Testis (tissue), 3 donors: ENCODE results near the gene CPM. TPM values are rescaled to one million over a fixed set of nuclear protein-coding genes. Genes with fewer than 3 reads are reported as not detected.
"Not testable (repeated sequence)": the region's sequence is repeated elsewhere in the genome, so short reads cannot be mapped to it uniquely, and the experiment has no call there.

ENCODE experiments used
- DNase-seq: peaks from one replicate; pipeline ENCODE4 v3.0.0-alpha.2; 2019
- H3K27ac ChIP-seq, 2 donors: fragments of 200-600 bp; sonication (generic); one replicate each; pipeline ENCODE4 v1.5.1; 2019
- H3K27me3 ChIP-seq: fragments of 200-600 bp; sonication (generic); one replicate; pipeline ENCODE4 v1.5.1; 2019
- H3K36me3 ChIP-seq: fragments of 200-600 bp; sonication (generic); one replicate; pipeline ENCODE4 v1.5.1; 2017; ENCODE audit warnings: low read depth; ENCODE audit errors: missing control alignments
- H3K4me1 ChIP-seq: fragments of 200-600 bp; sonication (generic); one replicate; pipeline ENCODE4 v1.5.1; 2019
- H3K4me3 ChIP-seq, 2 donors: fragments of 200-600 bp; sonication (generic); one replicate each; pipeline ENCODE4 v1.5.1; 2017 to 2019
- H3K9me3 ChIP-seq: fragments of 200-600 bp; sonication (generic); one replicate; pipeline ENCODE4 v1.5.1; 2017
- POLR2A ChIP-seq: fragments of 450-650 bp; IDR thresholded peaks from one replicate; pipeline ENCODE4 v1.6.1; 2017; ENCODE audit warnings: antibody characterized with exemption, mild to moderate bottlenecking, moderate library complexity
- WGBS, 2 donors: methylation state at CpG; one replicate each; pipeline ENCODE4 v1.1.5; 2018; 5-methylcytosine and 5-hydroxymethylcytosine counted together
- intact Hi-C: fragments of 100-400 bp; cut with DNase I; formaldehyde crosslinking; loops from one replicate; pipeline ENCODE4 v1.15.1; 2023; ENCODE audit warnings: low total_unique reads
- polyA plus RNA-seq: library from polyadenylated mRNA; stranded (reverse); fragments of 350-450 nt; fragmentation: Illumina TruSeq; extraction: RNeasy Lipid Tissue Mini Kit (QIAGEN cat#74804); gene quantifications from one replicate; pipeline ENCODE4 v1.2.3, GENCODE V29; 2014; ENCODE audit warnings: low read depth, low replicate concordance; ENCODE audit not compliant: insufficient read depth
- total RNA-seq, 2 donors: library from RNA; depleted of rRNA; stranded (reverse); fragments of >200 nt; gene quantifications; one replicate each; pipeline ENCODE4 v1.2.3, GENCODE V29; 2016
- TF ChIP-seq, protein P1 (sequence below), 3 experiments: fragments of 450-650 bp in 2 of 3; fragments of 200-600 bp in 1 of 3; sonication (generic) in 1 of 3; IDR thresholded peaks; one replicate each; pipeline ENCODE4 v1.5.1; 2016 to 2019; ENCODE audit warnings: antibody characterized with exemption in 3 of 3, mild to moderate bottlenecking in 2 of 3, moderate library complexity in 1 of 3

CPM gene
- total and polyA plus RNA-seq, 3 donors from 2014 or later: 9.3 to 38.0 (median 22.5) TPM

- Histone ChIP-seq H3K27ac (peak overlapping the region; percentile 96 to 100), H3K9me3 (no peaks in the 10 kb centered on the region), H3K4me1 (peaks cover 4% of the 10 kb centered on the region), H3K27me3 (no peaks in the 10 kb centered on the region), H3K4me3 (peak overlapping the region in 1 of 2 donors; percentile 87), H3K36me3 (no peaks in the 10 kb centered on the region)
- WGBS, 2 donors: 76 to 77% methylated on average over 18 of the region's 18 CpGs
- TF ChIP-seq, protein P1, sequence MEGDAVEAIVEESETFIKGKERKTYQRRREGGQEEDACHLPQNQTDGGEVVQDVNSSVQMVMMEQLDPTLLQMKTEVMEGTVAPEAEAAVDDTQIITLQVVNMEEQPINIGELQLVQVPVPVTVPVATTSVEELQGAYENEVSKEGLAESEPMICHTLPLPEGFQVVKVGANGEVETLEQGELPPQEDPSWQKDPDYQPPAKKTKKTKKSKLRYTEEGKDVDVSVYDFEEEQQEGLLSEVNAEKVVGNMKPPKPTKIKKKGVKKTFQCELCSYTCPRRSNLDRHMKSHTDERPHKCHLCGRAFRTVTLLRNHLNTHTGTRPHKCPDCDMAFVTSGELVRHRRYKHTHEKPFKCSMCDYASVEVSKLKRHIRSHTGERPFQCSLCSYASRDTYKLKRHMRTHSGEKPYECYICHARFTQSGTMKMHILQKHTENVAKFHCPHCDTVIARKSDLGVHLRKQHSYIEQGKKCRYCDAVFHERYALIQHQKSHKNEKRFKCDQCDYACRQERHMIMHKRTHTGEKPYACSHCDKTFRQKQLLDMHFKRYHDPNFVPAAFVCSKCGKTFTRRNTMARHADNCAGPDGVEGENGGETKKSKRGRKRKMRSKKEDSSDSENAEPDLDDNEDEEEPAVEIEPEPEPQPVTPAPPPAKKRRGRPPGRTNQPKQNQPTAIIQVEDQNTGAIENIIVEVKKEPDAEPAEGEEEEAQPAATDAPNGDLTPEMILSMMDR (IDR thresholded peaks at IDR 0.05): no peak
- TF ChIP-seq POLR2A: no peak
- intact Hi-C loops: no loop called here
- DNase-seq: no peak
Measured at GRCh38 chr12:68806488-68807237, 126.3 kb downstream of the CPM start.

DNA sequence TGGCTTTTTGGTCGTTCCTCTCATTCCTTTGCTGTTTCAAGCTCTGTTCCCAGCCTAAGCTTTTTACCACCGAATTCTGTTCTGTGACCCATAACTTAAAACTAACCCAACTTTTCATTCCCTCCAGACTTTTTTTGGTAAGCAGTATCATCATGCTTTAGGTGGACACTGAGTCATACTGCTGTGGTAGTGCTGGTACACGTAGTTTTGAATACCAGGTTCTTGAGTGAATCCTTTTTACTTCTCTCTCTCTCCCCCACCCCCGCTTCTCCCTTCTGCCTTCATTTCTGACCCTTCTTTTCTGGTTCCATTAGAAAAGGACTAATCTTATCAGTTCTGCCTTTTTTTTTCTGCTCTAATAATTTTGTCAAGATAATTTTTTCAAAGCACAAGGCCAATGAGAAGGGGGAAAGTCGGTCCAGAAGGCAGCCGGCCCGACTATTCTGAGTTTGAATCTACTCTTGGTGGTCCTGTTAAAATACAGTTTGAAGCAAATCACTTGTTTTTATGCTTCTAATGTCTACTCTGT, 127.3 kb downstream of the CPM start:
- Histone ChIP-seq H3K27ac (no peak overlapping the region), H3K4me1 (peaks cover 2% of the 10 kb centered on the region), H3K9me3 (no peaks in the 10 kb centered on the region), H3K4me3 (no peak overlapping the region), H3K27me3 (no peaks in the 10 kb centered on the region), H3K36me3 (no peaks in the 10 kb centered on the region)
- WGBS, 2 donors: 77 to 85% methylated on average over 7 of the region's 7 CpGs
- DNase-seq: no peak
- intact Hi-C loops: no loop called here
- TF ChIP-seq, protein P1 (IDR thresholded peaks at IDR 0.05): no peak
- TF ChIP-seq POLR2A: no peak

GRCh38 chr12:68804657-68805591, 128.0 kb downstream of the CPM start:
- H3K4me1 ChIP-seq: no peaks in the 10 kb centered on the region
- H3K36me3 ChIP-seq: no peaks in the 10 kb centered on the region
- 64 to 73% methylated on average over 28 to 32 of the region's 32 CpGs for WGBS, 2 donors
- intact Hi-C loops: no loop called here
- DNase-seq: no peak
- TF ChIP-seq, protein P1 (IDR thresholded peaks at IDR 0.05): no peak
- no peak for TF ChIP-seq POLR2A
- H3K4me3 ChIP-seq: no peak overlapping the region
- H3K27ac ChIP-seq: no peak overlapping the region
- no peaks in the 10 kb centered on the region for H3K9me3 ChIP-seq
- H3K27me3 ChIP-seq: no peaks in the 10 kb centered on the region

DNA sequence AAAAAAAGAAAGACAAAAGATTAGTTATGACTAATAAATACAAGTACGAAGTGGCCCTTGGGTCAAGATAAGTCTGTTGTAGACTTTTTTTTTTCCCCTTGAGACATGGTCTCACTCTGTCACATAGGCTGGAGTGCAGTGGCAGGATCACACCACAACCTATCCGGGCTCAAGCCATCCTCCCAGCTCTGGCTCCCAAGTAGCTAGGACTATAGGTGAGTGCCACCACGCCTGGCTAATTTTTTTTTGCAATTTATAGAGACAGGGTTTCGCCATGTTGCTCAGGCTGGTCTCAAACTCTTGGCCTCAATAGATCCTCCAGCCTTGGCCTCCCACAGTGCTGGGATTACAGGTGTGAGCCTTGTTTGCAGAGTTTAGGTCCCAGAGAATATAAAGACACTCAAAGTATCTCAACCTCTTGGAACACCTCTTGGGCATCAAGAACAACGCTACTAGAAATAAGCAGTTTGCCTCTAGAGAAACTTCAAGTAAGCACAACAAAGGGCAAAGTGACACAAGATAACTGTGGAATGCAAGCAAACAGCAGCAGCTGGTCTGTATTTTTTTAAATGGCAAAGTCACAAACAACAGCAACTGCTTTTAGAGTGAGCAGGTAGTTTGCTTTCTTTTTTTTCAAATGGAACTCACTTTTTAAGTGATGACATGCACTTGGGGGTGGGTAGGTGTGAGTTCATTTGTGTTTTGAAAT, 128.9 kb downstream of the CPM start:
- no peaks in the 10 kb centered on the region for H3K36me3 ChIP-seq
- intact Hi-C loops: no loop called here
- H3K9me3 ChIP-seq: no peaks in the 10 kb centered on the region
- no peak for TF ChIP-seq POLR2A
- TF ChIP-seq, protein P1 (IDR thresholded peaks at IDR 0.05): no peak
- DNase-seq: no peak
- H3K4me3 ChIP-seq: no peak overlapping the region
- no peaks in the 10 kb centered on the region for H3K4me1 ChIP-seq
- no peak overlapping the region for H3K27ac ChIP-seq
- WGBS, 2 donors: 86% methylated on average over 5 of the region's 5 CpGs
- H3K27me3 ChIP-seq: no peaks in the 10 kb centered on the region

DNA sequence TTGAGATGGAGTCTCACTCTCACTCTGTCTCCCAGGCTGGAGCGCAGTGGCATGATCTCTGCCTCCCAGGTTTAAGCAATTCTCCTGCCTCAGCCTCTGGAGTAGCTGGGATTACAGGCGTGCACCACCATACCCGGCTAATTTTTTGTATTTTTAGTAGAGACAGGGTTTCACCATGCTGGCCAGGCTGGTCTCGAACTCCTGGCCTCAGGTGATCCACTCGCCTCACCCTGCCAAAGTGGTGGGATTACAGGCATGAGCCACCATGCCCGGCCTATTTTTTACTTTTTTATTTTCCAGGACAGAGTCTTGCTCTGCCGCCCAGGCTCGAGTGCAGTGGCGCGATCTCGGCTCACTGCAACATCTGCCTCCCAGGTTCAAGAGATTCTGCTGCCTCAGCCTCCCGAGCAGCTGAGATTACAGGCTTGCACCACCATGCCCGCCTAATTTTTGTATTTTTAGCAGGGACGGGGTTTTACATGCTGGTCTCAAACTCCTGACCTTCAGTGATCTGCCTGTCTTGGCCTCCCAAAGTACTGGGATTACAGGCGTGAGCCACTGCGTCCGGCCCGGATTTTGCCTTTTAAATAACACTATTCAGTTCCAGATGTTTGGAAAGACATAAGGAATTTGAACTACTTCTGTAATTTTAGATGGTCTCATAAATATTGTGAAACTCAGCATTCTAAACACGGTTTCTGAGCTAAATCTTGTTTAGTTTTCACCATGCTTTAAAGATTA, 129.9 kb downstream of the CPM start:
- WGBS, 2 donors: 94 to 96% methylated on average over 19 of the region's 19 CpGs
- intact Hi-C loops, H3K27me3 ChIP-seq: not testable (repeated sequence)

GRCh38 chr12:68802372-68802745, 130.6 kb downstream of the CPM start:
- H3K27ac ChIP-seq, H3K36me3 ChIP-seq, H3K27me3 ChIP-seq, H3K9me3 ChIP-seq, DNase-seq, H3K4me3 ChIP-seq, intact Hi-C loops, H3K4me1 ChIP-seq: not testable (repeated sequence)
- 88 to 93% methylated on average over 2 of the region's 2 CpGs for WGBS, 2 donors

More for the DNA sequence above, 129.9 kb downstream of the CPM start:
- DNase-seq, H3K36me3 ChIP-seq, H3K27ac ChIP-seq, H3K9me3 ChIP-seq, H3K4me1 ChIP-seq, H3K4me3 ChIP-seq: not testable (repeated sequence)
